HG03108 (cell line): Measurements from ENCODE around the gene NPR2.

Experiments
- ATAC-seq: cut with Tn5 transposase; IDR thresholded peaks from one replicate; pipeline ENCODE4 v1.9.1; 2021; ENCODE audit warnings: moderate library complexity; ENCODE audit not compliant: unreplicated experiment

Gene NPR2

GRCh38 chr9:35852876-35853865 is 61.8 kb downstream of the NPR2 start:
- no peak for ATAC-seq

DNA sequence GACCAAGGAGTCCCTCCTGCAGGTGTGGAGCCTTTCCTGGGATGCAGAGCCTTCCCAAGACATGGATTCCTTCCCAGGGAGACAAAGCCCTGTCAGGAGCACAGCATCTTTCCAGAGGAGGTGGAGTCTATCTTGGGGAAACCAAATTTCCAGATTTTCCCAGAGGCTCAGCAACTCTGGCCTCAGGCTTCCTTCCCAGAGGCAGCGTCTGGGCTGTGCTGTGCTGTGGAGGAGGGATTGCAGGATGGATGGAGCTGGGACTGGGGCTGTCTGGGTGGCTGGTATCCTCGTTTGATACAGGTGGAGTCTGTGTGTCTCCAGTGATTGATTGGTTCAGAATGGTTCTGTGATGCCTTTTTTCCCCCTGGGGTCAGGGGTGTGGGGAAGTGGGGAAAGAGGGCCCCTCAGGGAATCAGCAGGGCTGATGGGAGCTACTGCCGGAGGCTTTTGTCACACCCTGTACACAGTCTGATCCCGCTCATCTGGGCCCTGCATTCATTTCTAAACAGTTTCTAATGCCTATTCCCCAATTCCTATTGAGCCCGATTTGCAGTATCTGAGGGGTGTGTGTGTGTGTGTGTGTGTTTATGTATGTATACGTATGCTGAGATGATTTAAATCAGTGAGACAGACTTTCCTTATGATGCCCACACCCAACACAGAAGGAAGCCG is 62.8 kb downstream of the NPR2 start:
- no peak for ATAC-seq

GRCh38 chr9:35856206-35856605 is 64.8 kb downstream of the NPR2 start:
- ATAC-seq, result no peak

GRCh38 chr9:35856882-35857281 is 65.5 kb downstream of the NPR2 start:
- no peak for ATAC-seq

- ATAC-seq, result no peak
These were observed 67.1 kb downstream of the NPR2 start for GRCh38 chr9:35858458-35858857.
